GM18511 (cell line): ENCODE results near the gene HDDC3.
A peak's percentile ranks its signal among the peaks of the same experiment; 100 is the strongest.
"Not testable (repeated sequence)": the region's sequence is repeated elsewhere in the genome, so short reads cannot be mapped to it uniquely, and the experiment has no call there.

Experiments
- ATAC-seq: cut with Tn5 transposase; IDR thresholded peaks from one replicate; pipeline ENCODE4 v1.9.1; 2021; ENCODE audit warnings: mild to moderate bottlenecking, moderate library complexity; ENCODE audit not compliant: unreplicated experiment

Gene HDDC3

DNA sequence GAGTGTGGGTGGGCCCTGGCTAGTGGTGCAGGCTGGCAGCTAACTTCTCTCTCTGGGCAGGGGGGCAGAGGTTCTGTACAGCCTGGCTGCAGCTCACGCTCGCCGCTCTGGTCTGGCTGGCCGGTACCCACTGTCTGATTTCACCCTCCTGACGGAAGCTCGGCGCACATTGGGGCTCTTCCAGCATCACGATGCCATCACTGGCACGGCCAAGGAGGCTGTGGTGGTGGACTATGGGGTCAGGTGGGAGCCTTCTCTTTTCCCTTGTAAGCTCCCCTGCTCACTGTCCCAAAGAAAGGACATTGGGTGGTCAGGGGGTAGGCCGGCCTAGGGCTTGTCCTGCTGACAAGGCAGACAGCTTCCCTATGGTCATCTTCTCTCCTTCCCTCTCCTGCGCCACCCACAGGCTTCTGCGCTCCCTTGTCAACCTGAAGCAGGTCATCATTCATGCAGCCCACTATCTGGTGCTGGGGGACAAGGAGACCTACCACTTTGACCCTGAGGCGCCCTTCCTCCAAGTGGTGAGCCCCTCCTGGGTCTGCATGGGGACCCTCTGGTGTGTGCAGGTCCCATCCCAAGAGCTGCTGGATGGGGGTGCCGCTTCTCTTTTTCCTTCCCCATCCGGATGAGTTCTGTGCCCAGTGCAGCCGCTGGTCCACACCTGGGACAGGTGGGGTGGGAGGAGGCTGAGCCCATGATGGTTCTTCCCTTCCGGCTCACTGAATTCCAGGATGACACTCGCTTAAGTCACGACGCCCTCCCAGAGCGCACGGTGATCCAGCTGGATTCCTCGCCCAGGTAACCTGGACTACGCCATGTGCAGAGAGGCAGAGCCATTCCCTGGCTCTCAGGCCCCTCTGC is 21.7 kb downstream of the HDDC3 start:
- ATAC-seq, result no peak

DNA sequence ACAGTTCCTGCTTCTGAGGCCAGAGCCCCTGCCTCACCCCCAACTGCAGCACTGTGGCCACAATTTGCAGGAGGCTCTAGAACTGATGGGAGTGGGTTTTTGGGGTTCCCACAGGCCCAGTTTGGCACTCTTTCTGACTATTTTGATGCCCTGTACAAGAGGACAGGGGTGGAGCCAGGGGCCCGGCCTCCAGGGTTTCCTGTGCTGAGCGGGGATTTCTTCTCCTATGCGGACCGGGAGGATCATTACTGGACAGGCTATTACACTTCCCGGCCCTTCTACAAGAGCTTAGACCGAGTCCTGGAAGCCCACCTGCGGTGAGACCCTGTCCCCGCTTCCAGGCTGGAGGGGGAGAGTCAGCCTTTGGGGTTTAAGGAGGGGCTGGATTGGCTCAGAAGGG is 22.4 kb downstream of the HDDC3 start:
- ATAC-seq, result no peak

DNA sequence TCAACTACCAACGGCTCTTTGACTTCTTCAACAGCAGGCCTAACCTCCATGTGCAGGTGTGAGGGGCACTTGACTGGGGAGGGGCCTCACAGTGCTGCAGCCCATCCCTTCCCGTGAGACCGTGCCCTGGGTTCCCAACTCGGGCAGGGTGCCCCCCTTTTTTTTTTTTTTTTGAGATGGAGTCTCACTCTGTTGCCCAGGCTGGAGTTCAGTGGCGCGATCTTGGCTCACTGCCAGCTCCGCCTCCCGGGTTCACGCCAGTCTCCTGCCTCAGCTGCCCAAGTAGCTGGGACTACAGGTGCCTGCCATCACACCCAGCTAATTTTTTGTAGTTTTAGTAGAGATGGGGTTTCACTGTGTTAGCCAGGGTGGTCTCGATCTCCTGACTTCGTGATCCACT is 22.9 kb downstream of the HDDC3 start:
- not testable (repeated sequence) for ATAC-seq

DNA sequence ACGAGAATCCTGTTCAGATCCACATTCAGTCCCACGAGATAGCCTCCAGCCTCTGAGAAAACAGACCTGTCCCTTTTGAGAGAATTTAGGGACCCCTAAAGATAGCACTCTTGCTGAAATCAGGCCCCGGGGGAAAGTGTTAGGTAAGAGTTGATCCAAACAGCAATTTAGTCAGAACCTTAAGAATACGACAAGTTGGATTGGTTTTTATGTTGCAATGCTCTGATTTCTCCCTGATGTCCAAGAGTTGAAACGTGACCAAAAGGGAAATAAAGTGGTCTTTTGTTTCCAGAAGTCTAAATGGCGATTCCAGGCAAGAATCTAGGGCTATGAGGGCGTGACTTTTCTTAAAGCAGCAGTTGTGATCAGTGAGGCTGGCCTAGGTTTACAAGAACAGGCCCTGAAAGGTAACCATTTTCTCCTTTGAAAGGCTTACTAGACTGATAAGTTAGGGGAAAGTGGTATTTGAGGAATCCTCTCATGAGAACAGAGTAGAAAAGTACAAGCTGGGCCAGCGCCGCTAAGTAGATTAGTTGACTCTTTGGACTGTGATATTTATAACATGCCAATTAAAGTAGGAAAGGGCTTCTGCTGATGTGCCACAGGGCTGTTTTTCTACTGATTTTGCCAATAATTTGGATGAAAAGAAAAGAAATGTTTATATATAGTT is 24.4 kb downstream of the HDDC3 start:
- ATAC-seq, result no peak

DNA sequence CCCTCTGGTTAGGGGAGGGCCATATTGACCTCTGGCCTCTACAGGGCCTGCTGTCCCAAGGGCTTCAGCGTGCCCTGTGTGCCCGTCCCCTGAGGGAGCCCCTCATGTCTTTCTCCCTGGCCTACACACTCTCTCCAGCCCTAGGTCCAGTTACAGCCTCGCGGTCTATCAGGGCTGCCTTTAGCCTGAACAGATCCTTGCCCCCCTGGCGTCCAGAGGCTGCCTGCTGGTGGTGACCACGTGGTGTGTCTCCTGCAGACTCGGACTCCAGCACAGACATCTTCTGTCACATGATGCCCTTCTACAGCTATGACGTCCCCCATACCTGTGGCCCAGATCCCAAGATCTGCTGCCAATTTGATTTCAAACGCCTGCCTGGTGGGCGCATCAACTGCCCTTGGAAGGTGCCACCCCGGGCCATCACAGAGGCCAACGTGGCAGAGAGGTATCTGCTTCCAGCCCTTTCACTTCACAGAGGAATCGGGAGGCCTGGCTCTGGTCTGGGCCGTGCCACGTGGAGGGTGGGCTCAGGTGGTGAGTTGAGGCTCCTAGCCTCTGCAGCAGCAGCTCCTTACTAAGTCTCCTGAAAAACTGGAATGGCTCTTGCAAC is 25.2 kb downstream of the HDDC3 start:
- ATAC-seq, result no peak

DNA sequence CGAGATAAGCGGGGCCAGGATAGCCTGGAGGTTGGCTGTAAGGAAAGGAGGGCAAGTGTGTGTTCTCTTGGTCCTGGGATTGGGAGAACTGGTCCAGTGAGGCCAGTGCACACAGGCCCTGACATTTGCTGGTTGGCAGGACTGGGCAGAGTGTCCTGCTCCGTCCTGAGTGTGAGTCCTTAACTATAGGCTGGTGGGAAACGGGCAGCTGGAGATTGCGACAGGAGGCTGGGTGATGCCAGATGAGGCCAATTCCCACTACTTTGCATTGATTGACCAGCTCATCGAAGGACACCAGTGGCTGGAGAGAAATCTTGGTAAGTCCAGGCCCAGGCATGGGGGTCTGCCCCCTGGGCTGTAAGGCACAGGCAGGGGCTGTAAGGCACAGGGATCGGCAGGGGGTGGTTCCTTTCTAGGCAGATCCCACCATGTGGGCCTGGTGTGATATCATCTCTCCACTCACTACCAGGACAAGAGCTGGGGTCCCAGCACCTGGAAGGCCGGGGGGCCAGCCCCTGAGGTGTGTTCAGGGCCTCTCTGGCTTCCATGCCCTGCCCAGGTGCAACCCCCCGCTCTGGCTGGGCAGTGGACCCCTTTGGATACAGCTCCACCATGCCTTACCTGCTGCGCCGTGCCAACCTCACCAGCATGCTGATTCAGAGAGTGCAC is 26.0 kb downstream of the HDDC3 start:
- ATAC-seq, result no peak

DNA sequence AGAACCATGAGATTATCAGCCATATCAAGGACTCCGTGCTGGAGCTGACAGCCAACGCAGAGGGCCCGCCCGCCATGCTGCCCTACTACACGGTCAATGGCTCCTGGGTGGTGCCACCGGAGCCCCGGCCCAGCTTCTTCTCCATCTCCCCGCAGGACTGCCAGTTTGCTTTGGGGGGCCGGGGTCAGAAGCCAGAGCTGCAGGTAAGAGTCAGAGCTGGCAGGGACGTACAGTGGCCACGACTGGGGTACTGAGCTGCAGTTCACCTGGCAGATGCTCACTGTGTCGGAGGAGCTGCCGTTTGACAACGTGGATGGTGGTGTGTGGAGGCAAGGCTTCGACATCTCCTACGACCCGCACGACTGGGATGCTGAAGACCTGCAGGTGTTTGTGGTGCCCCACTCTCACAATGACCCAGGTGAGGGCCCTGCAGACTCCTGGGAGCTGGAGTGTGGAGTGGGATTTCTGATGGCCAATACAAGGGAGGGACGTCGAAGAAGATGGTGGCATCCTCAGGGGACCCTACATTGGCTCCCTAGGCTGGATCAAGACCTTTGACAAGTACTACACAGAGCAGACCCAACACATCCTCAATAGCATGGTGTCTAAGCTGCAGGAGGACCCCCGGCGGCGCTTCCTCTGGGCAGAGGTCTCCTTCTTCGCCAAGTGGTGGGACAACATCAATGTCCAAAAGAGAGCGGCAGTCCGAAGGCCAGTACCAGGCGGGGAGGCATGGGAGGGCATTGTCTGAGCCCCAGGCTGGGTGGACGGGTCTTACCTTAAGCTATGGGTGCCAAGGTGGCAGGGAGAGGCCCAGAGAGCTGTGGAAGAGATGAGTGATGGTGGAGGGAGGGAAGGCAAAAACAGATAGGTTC is 26.8 kb downstream of the HDDC3 start:
- ATAC-seq, result no peak

DNA sequence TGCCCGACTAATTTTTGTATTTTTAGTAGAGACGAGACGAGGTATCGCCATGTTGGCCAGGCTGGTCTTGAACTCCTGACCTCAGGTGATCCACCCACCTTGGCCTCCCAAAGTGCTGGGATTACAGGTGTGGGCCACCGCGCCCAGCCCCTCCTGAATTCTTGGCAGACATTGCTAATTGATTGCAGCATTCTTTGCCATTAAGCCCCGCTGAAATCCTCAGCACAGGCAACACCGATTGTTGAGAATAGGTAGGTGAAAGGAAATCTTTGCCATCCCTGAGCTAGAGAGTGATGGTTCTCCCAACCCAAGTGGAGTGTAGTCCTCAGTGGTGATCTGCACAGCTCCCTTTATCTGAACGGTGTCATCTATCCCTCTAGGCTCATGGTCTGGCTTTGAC is 27.6 kb downstream of the HDDC3 start:
- ATAC-seq, result no peak

DNA sequence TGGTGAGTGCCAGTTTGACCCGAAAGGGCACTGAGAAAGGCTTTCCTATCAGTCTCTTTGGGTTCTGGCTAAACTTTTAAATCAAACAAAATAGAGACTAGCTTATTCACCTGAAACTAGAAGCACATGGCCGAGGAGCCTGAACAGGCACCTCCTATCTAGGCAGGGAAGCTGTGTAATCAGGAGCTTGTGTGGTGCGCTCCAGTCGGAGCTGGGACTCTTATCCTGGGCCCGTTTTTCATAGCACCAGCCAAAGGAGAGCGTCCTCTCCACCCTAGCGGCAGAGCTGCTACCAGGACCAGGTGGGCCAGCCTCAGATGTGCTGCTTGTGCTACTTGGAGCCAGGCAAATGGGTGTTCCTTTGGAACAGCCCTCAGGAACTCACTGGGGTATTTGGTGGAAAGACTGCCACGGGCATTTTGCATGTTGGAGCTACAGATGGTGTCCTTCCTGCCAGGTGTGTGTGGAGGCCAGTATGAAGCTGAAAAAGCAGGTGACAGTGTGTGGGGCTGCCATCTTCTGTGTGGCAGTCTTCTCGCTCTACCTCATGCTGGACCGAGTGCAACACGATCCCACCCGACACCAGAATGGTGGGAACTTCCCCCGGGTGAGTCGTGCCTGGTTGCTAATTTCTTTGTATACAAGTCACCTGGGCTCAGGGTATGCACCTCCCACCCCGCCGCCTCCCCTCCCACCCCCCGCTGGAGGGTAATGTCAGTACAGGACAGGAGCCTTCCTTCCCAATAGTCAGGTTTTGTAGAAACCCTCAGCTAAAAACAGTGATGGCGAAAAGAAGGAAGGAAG is 28.4 kb downstream of the HDDC3 start:
- no peak for ATAC-seq

DNA sequence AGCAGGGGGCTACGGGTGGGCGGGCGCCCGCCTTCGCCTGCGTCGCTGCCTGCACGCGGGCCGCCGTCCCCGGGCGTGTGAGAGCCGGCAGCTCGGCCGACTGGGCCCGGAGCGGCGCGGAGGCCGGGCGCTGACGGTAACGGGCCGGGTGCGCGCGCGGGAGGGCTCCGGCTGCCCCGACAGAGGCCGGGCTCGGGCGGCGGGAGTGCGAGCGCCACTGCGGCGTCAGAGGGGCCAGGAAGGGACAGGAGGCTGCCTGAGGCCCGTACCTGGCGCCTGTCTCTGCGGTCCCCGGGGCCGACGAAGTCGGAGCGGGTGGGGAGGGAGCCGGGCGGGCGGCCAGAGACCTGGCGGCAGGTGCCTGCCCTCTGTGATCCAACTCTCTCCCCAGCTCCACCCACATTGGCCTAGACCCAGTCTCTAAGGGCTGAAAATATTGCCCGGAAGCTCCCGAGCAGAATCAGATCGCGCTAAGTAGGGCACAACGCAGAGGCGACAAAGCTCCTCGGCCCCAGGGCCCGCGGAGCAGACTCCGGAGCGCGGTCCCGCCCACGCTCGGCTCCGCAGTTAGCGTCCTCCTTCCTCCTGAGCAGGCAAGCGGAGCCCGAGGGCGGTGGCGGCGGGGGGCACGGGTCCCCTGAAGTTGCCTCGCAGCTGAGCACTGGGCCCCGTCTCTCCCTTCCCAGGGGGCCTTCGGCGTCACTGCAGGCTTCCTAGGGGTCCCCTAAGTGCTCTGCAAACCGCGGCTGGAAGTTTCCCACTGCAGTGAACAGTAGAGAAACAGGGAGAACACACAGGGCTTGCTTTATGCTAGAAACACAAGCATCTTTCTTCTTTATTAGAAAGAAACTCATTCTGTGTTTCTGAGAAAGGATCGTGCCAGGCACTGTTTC is 29.3 kb downstream of the HDDC3 start, which contains the start of gene MAN2A2:
Gene MAN2A2 (plus strand): TSS at position 463 of the 893 bp plus-strand sequence. CDS start 906 bp downstream, outside the sequence.
- ATAC-seq, result peak; percentile 64

DNA sequence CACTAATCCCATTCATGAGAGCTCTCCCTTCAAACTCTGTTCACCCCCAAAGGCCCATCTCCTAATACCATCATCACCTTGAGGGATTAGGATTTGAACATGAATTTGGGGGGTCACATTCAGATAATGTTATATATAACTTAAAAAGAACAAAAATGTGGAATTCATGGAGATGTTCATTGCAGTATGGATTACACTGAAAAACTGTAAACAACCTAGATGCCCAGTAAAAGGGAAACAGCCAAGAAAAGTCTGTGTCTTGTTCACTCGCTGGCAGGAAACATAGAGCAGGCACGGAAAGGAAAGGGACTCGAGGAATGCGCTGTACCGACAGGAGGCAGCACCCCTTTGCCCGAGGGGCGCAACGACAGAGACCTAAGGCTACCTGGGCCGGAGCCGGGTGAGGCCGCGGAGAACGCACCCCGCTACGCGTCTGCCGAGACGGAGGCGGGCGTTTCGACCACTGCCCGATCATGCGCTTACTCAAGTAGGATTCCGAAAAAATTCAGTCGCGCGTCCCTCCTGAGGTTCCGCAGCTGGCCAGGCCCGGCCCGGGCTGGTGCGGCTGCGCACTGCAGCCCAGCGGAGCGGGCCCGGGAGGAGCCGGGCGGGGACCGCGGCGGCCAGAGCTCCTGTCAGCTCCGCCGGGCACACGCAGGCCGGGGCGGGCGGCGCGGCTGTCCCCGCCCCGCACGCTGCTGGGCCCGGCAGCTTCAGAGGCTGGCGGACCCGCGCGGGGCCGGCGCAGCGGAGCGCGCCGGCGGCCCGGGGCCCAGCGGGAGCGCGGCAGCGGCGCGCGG is 30.1 kb downstream of the HDDC3 start:
- ATAC-seq, result peak; percentile 73

DNA sequence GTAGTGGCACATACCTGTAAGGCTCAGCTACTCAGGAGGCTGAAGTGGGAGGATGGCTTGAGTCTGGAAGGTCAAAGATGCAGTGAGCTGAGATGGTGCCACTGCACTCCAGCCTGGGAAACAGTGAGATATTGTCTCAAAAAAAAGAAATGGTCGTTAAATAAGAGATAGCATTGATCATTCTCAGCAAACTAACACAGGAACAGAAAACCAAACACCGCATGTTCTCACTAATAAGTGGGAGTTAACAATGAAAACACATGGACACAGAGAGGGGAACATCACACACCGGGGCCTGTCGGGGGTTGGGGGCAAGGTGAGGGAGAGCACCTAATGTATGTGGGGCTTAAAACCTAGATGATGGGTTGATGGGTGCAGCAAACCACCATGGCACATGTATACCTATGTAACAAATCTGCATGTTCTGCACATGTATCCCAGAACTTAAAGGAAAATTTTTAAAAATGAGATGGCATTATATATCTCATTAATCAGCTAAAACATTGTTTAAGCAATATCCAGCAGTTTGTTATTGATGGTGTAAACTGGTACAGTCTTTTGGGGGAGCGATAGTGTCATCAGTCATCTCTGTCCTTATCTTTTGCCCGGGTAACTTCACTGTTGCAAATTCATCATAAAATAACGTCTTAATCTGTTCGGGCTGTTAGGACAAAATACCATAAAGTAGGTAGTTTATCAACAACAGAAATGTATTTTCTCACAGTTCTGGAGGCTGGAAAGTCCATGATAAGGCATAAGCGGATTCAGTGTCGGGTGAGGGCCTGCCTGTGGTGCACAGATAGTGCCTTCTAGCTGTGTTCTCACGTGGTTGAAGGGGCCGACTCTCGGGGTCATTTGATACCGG is 30.9 kb downstream of the HDDC3 start:
- ATAC-seq, result no peak

DNA sequence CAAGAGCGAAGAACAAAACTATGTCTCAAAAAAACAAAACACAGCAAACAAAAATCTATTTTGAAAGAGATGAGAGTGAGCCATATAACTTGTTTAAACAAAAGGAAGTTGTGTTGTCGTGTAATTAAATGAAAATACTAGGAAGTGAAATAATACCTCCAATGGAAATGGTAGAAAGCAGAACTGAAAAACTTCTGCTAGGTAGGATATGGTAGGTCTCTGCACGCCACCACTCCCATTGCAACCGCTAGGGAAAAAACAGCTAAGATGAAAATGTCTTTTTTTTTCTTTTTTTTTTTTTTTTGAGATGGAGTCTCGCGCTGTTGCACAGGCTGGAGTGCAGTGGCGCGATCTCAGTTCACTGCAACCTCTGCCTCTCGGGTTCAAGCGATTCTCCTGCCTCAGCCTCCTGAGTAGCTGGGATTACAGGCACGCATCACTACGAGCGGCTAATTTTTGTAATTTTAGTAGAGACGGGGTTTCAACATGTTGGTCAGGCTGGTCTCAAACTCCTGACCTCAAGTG is 35.2 kb downstream of the HDDC3 start:
- peak; percentile 65 for ATAC-seq

DNA sequence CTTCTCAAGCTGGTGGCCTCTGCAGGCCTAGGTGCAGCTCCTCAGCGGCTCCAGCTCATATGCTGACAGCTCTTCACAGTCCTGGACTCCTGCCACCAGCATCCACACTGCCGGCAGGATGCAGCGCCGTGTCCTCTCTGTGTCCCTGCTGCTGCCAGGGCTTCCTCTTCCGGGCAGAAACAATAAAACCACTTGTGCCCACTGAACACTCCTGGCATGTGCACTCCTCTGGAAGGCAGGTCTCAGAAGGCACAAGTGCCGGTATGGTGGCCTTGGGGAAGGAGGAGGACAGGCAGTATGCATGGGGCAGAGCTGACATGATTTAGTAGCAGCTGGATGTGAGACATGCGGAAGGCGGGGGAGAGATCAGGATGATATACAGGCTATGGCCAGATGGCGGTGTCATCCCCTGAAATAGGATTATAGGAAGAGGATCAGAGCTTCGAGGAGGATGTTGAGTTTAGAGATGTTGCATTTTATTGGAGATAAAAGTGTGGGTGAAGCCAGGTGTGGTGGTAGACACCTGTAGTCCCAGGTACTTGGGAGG is 36.7 kb downstream of the HDDC3 start:
- ATAC-seq, result no peak

DNA sequence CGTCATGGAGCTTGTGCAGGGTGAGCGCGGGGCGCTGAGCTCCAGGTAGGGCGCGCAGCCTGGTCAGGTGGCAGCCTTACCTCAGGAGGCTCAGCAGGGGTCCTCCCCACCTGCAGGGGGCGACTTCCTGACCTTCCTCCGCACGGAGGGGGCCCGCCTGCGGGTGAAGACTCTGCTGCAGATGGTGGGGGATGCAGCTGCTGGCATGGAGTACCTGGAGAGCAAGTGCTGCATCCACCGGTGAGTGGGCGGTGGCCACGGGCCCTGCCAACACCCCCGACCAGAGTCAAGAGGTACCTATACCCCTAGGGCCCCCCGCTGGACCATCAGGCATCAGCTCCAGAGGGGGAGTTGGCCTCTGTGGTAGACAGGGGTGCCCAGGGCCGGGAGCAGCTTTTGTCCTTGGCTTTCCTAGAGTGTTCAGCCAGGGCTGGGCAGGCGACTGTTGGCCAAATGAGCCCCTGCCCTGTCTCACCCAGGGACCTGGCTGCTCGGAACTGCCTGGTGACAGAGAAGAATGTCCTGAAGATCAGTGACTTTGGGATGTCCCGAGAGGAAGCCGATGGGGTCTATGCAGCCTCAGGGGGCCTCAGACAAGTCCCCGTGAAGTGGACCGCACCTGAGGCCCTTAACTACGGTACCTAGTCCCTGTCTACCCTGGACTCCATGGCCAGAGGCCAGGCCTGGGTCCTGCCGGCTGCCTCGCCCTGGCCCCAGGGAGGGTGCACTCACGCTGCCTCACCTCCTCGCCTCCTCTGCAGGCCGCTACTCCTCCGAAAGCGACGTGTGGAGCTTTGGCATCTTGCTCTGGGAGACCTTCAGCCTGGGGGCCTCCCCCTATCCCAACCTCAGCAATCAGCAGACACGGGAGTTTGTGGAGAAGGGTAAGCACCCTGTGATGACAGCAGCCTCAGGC is 38.9 kb downstream of the HDDC3 start:
- ATAC-seq, result no peak
